ENCODE results near the gene FMNL1.

Gene FMNL1

DNA sequence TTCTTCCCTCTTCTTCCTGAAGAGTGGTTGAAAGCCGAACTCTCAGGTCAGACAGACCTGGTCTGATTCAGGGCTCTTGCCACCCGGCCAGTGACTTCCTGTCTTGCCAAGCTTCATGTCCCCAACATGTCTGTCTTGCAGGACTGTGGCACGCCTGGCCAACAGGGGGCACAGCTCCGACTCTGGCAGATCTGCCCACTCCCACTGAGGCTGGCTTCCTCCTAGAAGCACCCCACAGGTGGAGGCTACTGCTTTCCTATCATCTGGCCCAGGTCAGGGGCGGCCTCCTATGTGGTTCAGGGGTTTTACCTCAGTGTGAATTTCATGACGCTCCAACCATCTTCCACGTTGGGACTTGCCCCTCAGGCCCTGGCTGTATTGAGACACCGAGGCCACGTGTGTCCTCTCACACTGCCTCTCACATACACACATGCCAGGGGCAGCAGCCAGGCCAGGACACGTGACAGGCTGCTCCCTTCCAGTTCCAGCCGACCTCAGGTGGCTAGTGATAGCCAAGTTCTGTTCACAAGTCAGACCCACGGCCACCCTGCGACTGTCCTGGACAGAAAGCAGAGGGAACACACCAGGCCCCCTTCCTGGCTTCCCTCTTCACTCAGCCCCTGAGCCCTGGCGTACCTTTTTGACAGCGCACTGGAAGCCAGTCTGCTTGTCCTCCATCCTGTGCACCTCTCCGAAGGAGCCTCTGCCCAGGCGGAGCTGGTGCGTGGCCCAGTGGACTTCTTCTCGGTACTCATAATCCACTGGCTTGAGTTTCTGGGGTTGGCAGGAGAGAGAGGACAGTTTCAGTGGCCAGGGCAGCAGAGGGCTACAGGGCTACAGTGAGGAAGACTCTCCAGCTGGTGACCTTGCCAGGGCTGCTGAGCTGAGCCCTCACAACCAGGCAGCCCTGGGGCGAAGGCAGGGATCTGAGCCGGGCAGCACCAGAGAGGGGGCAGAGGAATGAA lies 62.8 kb downstream of the FMNL1 start:
- no peak for DNase-seq

DNA sequence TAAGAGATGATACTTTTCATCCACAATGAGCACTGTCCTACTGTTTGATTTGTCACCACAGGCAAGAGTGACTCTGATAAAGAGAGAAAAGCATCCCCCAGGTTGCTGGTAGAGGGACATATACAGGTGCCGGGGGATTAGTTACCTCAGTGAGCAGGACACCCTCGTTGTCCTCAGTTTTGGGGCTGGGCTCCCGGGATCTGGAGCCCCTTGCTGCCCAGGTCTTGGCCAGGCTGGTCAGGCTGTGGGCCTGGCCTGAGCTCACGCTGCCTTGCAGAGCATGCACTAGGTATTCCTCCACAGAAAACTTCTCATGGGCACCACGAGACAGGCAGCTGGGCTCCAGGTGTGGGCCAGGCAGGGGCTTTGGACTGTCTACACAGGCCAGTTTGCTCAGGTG lies 64.6 kb downstream of the FMNL1 start:
- no peak for DNase-seq

DNA sequence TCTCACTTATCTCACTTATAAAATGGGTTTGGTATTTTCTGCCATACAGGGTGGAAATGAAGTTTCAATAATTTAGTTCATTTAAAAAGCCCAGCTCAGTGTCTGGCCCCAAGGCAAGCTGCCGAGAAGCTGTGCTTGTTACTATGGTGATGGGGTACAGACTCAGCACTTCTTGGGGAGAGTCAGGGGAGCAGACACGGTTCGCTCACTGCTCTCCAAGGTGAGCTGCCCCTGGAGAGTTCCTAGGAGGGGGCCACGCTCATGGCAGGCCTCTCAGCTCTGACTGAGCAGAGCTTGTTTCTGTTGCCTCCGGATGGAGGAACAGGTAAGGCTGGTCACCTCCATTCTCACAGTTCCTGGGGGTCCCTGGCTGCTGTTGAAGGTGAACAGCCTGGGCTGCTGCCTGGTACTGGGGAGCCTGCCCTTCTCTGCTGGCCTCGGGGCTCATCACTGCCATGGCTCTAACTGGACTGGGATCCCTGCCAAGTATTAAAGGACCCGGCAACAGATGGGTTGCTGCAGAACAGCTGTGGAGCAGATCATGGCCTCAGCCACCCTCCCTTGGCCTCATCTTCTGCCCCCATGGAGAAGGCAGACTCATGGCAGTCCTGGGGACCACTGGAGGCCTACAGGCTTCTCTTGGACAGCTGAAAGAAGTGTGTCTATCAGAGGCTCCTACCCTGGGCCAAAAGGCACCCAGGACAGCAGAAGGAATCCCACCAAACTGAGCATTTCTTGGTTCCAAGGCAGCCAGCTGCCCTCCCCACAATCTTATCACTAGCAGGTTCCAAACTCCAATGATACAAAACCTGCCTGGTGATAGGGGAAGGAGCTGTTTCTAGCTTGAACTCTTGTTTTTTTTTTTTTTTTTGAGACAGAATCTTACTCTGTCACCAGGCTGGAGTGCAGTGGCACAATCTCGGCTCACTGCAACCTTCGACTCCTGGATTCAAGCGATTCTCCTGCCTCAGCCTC lies 66.1 kb downstream of the FMNL1 start:
- DNase-seq: no peak

DNA sequence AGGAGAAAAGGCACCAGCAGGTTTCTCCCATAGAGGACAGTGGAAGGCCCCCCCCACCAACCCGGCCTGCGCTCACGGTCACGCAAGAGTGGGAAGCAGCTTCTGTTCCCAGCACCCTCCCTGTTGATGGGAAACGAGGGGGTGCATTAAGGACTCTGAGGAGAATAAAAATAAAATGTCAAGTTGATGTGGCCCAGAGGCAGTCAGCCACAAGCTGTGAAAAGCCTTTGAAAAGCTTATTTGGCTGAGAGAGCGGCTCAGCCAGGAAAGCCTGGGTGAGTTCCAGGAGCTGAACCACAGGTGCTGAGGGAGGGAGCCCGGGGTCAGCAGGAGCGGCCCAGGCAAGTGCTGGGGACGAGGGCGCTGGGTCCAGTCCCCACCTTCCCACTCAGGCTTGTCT lies 67.1 kb downstream of the FMNL1 start:
- DNase-seq: no peak

DNA sequence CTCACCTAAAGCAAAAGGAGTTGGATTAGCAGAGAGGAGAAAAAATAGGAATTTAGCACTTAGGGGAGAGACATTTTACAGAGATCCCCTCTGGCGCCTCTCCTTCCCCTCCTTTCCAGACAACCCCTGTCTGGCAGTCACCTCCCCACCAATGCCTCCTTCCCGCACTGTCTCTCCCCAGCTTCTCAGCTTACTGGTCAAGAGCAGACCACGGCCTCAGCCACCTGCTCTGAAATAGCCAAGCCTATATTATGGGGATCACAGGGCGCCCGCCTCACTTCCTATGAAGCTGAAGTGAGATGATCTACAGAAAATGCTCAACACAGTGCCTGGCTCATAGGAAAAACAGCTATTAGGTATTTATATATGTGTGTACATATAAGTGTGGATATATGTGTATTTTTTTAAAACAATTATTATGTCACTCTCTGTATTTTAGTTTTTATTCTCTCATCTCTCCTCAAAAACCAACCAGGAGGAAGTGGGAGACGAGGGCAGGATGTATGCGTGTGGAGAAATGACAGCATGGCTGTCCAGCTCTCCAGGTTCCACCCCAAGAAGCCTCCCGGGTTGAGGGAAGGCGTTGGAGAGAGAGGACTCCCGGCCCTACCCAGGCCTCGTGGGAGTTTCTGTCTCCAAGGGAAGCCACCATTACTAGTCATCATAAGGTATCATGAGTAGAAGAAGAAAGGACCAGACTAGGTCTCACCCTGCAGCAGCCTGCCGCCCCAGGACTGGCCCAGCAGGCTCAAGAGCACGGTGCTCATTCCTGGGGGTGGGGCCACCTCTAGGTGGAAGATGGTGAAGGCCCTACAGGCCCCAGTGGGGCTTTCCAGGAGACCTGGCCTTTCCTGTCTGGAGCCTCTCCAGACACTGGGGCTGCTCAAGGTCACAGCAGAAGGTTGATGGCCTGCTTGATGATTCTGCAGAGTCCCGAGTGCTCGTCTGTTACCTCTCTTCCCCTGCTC lies 67.9 kb downstream of the FMNL1 start:
- DNase-seq: no peak

DNA sequence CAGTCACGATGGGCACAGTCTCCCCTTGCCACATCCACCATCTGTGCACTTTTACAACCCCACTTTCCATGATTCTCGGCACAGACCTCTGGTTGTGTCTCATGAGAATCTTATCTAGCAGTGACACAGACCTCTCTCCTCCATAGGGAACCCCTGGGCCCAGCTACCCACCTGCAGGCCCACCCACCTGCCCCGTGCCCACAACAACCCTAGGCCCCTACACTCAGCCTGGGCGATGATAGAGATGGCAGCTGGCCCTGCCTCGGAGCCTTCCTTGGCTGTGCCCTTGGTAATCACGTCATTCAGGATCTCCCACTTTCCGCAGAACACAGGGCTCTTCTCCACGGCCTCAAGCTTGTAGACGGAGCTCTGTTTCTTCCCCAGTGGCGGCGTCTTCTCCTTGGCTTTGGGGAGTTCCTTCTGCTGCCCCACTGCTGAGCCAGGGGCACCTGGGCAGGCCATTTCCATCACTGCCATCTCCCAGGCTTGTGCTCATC lies 68.6 kb downstream of the FMNL1 start:
- no peak for DNase-seq

DNA sequence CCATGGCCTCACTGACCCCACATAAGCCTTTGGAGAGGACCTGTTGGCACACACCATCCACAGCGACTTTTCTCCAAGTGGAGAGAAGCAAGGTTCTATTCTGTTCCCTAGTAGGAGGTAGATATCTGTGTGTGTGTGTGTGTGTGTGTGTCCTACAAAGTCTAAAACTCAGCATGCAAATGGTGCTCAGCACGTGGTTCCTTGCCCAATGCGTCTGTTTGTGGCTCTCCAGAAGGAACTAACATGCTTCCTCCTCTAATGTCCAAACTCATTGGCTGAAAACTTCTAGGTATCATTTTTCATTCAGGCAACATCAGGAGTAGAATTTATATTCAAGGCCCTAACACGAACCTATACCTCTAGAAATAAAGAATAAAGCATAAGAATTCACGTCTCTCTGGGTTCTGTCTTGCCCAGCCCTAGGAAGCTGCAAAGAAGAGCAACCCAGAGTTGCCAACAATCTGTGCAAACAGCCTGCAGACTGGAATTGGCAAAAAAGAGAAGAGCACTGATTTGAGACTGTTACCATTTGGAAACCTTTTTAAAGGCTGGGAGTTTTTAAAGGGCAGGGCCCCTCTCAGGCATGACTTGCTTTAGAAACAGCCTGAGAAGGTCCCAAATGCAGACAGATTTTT lies 69.6 kb downstream of the FMNL1 start:
- no peak for DNase-seq

DNA sequence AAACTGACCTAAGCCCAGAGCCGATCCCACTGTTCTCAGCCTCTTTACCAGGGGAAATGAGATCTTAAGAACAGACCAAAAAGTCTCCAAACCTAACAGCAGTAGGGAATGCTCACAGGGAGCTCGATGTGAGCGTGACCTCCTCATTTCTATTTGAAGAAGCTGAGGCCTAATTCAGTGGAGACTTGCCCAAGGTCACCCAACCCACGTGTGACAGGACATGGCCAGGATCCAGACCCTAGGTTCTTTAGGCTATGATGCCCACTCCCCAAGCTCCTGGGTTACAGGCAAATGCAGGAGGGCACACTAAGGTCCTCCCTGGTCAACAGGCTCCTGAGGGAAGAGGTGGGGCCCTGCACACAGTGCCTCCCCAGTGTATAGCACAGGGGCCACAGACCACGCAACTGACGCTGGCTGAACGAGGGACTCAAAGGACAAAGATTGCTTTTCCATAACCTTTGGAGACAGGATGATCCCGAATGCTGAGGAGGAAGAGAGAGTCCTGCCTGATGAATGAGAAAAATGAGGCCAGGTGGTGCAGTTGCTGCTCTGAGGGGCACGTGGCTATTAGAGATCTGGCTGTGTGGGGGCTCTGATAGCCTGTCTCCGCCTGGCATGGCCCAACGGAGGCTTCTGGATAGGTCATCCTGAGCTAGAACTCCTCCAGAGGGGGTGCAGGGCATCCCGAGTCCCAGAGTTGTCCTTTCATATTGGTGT lies 71.2 kb downstream of the FMNL1 start:
- DNase-seq: no peak

DNA sequence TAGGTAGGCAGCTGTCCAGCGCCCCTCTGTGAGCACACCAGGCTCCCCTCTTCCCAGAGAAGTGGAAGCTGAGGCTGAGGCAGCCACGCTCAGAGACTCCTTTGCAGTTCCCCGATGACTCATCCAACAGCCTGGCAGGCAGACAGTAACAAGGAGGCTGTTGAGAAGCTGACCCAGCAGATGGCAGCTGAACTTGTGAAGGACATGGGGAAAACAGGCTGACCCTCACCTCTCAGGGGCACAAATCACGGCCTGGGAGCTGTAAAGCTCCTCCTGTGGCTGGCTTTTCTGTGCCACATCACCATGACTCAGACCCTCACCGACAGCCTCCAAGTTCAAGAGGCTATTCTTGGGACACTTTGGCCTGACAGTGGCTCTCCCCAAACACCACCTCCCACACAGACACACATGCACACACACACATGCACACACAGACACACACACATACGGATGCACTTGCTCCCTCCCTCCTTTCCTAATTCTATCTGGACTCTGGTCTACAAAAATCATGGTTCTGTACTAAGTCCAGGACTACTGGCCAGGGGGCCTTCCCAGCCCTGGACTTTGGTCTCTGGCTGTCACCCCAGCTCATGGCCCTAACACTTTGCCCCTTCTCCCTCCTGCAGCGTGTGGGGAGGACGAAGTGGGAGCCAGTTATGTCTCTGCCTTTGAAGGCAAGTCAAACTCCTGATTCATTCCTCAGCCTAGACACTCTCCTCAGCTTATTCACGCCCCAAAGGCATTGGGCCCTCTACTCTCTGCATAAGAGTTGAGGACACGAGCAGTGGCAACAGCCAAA lies 71.9 kb downstream of the FMNL1 start:
- DNase-seq: no peak

DNA sequence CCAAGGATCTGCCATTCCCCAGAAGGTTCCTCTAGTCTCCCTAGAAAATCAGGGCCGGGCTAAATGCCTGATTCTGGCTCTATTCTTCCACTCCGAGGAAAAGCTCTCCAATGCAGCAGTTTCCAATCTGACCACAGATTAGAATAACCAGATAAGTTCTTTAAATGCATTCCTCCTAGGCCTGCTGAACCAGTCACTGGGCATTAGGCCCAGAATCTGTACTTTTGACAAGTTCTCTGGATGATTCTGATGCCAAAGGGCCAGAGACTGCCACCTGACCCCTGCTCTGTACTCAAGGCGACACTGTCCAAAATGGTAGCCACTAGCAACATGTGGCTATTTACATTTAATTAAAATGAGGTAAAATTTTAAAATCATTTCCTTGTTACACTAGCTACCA lies 72.8 kb downstream of the FMNL1 start:
- no peak for DNase-seq

DNA sequence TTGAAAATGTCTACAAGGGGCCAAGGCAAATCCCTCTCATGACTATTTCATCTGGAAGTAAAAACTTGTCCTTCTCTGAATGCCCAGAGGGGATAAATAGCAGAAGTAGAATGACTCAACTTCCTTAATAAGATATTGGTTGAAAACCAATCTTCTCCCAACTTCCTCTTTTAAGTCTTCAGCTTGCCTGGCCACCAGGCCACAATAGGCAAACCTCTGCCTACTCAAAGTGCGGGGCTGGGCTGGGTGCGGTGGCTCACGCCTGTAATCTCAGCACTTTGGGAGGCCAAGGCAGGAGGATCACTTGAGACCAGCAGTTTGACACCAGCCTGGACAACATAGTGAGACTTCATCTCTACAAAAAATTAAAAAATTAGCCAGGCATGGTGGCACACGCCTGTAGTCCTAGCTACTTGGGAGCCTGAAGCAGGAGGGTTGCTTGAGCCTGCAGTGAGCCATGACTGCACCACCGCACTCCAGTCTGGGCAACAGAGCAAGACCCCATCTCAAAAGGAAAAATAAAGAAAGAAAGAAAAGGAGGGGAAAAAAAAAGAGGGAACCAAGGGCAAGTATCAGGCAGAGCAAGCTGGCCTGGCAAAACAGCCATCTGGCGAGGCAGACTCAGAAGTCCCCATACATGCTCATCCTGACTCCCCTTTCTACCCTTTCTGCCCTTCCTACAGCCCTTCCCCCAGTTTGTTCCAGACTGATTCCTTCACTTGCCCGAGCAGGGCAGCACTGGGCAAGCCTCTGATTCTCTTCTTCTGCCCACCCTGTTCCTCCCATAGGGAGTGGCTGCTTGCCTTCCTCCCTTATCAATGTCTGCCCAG lies 74.5 kb downstream of the FMNL1 start:
- DNase-seq: no peak

DNA sequence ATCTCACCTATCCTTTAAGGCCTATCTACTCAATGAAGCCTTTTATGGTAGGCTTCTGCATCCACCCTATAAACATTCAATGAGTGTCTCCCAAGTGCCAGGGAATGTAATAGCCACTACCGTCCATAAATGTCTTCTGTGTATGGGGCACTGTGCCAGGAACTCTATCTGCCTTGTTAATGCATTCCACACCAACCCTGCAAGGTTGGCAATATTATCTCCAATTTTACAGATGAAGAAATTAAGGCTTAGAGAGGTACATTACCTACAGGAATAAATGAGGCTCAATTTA lies 75.1 kb downstream of the FMNL1 start:
- no peak for DNase-seq

Data from cortex of kidney (tissue), 1 donor.